A673 (cell line): ENCODE data around the gene PRR14L. TPM values are rescaled to one million over a fixed set of nuclear protein-coding genes. Genes with fewer than 3 reads are reported as not detected.

Source experiments
- BruUV-seq: library from RNA; stranded (reverse); fragments of 400-500 nt; replicated peaks from 2 replicates; lab custom pipeline; 2021; lab: Mats Ljungman, UMichigan
- CTCF ChIA-PET: fragments of 300-600 bp; sonication (Branson Sonifier 250); formaldehyde crosslinking; loops from one replicate; lab custom pipeline; 2022; ENCODE audit warnings: antibody characterized with exemption; lab: Charles Lee
- POLR2A ChIA-PET: fragments of 300-600 bp; sonication (Branson Sonifier 250); formaldehyde crosslinking; loops from one replicate; lab custom pipeline; 2022; ENCODE audit warnings: antibody characterized with exemption; ENCODE audit not compliant: low non-redundant PET; lab: Charles Lee
- DNase-seq: peaks from one replicate; pipeline ENCODE4 v3.0.0-alpha.2; 2015; ENCODE audit warnings: low spot score
- H3K27ac ChIP-seq: fragments of 200-600 bp; sonication (generic); 2 replicates; pipeline ENCODE4 v1.5.1; 2016; ENCODE audit warnings: mixed run types, low read depth, mild to moderate bottlenecking, mixed read lengths, antibody characterized with exemption, low read length; ENCODE audit not compliant: poor library complexity, severe bottlenecking
- H3K27me3 ChIP-seq: fragments of 200-600 bp; sonication (generic); replicated peaks from 2 replicates; pipeline ENCODE4 v1.6.1; 2017; ENCODE audit warnings: mixed run types, low read depth, mild to moderate bottlenecking, mixed read lengths, antibody characterized with exemption, low read length; ENCODE audit not compliant: insufficient read depth, poor library complexity
- H3K36me3 ChIP-seq: fragments of 200-600 bp; sonication (generic); 2 replicates; pipeline ENCODE4 v1.6.1; 2016; ENCODE audit warnings: mixed run types, mild to moderate bottlenecking, mixed read lengths, antibody characterized with exemption, low read length; ENCODE audit not compliant: insufficient read depth, poor library complexity, severe bottlenecking
- H3K4me1 ChIP-seq: fragments of 200-600 bp; sonication (generic); 2 replicates; pipeline ENCODE4 v1.6.1; 2017; ENCODE audit warnings: mixed run types, mild to moderate bottlenecking, mixed read lengths, antibody characterized with exemption, low read length; ENCODE audit not compliant: insufficient read depth, poor library complexity, severe bottlenecking
- H3K4me3 ChIP-seq: fragments of 200-600 bp; sonication (generic); 2 replicates; pipeline ENCODE4 v1.5.1; 2016; ENCODE audit warnings: low read depth, mixed run types, mild to moderate bottlenecking, mixed read lengths, low read length; ENCODE audit not compliant: poor library complexity, severe bottlenecking
- H3K9me3 ChIP-seq: fragments of 200-600 bp; sonication (generic); 2 replicates; pipeline ENCODE4 v1.6.1; 2016; ENCODE audit warnings: mixed run types, low read depth, mild to moderate bottlenecking, mixed read lengths, antibody characterized with exemption, low read length; ENCODE audit not compliant: poor library complexity, severe bottlenecking
- CTCF ChIP-seq: fragments of 300-800, 200-600 bp; sonication (generic); conservative IDR thresholded peaks from 2 replicates; pipeline ENCODE4 v1.5.1; 2017; ENCODE audit warnings: low read depth, mild to moderate bottlenecking, antibody characterized with exemption, low read length, moderate library complexity, mixed read lengths
- EZH2 ChIP-seq: fragments of 200-600 bp; sonication (generic); IDR thresholded peaks from 2 replicates; pipeline ENCODE4 v1.6.1; 2017; ENCODE audit warnings: borderline replicate concordance, low read depth, mild to moderate bottlenecking, mixed read lengths, antibody characterized with exemption, low read length; ENCODE audit not compliant: poor library complexity, severe bottlenecking
- intact Hi-C: fragments of 100-400 bp; cut with micrococcal nuclease; formaldehyde crosslinking; loops from one replicate; pipeline ENCODE4 v1.10.0; 2022; ENCODE audit not compliant: unreplicated experiment
- total RNA-seq: library from RNA; stranded (reverse); gene quantifications from 2 replicates; pipeline ENCODE4 v1.2.3, GENCODE V29; 2021

PRR14L gene
- total RNA-seq, 1 experiment from 2014 or later = 65.4 TPM

DNA sequence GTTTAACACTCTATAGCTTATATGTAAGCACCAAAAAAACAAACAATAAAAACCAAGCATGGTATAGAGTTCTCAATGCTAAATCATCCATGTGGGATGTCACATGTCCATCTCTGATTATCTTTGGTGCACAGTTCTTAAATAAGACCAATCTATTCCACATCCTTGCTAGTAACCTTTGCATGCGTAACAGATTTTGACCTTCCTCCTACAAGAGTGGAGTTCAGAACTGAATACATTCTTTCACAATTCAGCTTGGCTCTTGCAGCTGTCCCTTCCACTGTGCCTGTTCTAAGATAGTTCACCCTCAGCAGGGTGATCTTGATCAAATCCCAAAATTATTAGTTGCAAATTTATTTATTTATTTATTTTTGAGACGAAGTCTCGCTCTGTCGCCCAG, 21.1 kb downstream of the PRR14L start:
- Histone ChIP-seq H3K4me3 (no peak overlapping the region), H3K36me3 (peaks cover 12% of the 10 kb centered on the region), H3K27me3 (no peaks in the 10 kb centered on the region), H3K27ac (no peak overlapping the region), H3K4me1 (no peaks in the 10 kb centered on the region), H3K9me3 (no peaks in the 10 kb centered on the region)
- no TSS peak for BruUV-seq
- ChIA-PET CTCF (no interaction called here), POLR2A (interaction anchor here (0.6 kb wide), 1 partner anchor 10 kb away, joined by 10 read pairs; no protein-coding TSS in a partner anchor)
- intact Hi-C loops = no loop called here
- DNase-seq = no peak
- TF ChIP-seq EZH2 (no peak), CTCF (no peak)

DNA sequence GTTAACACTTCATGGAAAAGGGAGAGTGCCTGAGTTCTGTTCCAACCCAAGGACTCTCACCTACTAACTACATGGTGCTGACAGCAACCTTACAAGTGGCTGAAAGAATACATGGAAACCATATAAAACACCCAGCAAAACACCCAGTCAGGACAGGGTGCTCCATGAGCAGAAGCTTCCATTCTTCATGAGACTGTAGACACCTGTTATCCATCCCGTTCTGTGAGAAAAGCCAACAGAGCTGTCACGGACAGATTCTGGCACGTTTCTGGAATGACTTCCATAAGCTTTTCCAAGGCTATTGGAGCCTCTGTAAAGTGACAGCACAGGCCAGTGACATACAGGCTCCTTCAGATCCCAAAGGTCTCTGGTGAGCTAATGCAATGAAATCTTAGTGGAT, 23.2 kb downstream of the PRR14L start:
- DNase-seq = no peak
- Histone ChIP-seq H3K4me1 (no peaks in the 10 kb centered on the region), H3K36me3 (peaks cover 21% of the 10 kb centered on the region), H3K27me3 (no peaks in the 10 kb centered on the region), H3K4me3 (no peak overlapping the region), H3K9me3 (no peaks in the 10 kb centered on the region), H3K27ac (no peak overlapping the region)
- intact Hi-C loops = no loop called here
- ChIA-PET CTCF (no interaction called here), POLR2A (no interaction called here)
- TF ChIP-seq CTCF (no peak), EZH2 (no peak)
- no TSS peak for BruUV-seq

- no TSS peak for BruUV-seq
- Histone ChIP-seq H3K4me3 (no peak overlapping the region), H3K9me3 (no peaks in the 10 kb centered on the region), H3K4me1 (no peaks in the 10 kb centered on the region), H3K27ac (no peak overlapping the region), H3K36me3 (peaks cover 21% of the 10 kb centered on the region), H3K27me3 (no peaks in the 10 kb centered on the region)
- ChIA-PET POLR2A (no interaction called here), CTCF (no interaction called here)
- TF ChIP-seq CTCF (no peak), EZH2 (no peak)
- DNase-seq = no peak
- intact Hi-C loops = no loop called here
Observed at GRCh38 chr22:31723723-31724122, 26.2 kb downstream of the PRR14L start.
